ENCODE measurements around the gene MYEOV. TPM values are rescaled to one million over a fixed set of nuclear protein-coding genes. Genes with fewer than 3 reads are reported as not detected.
A peak's percentile ranks its signal among the peaks of the same experiment; 100 is the strongest.

The MYEOV gene
- polyA plus RNA-seq, 1 donor (not counting 4 experiments of a cell fraction or from before 2014, with no cell fraction given): 1.4 TPM

- H3K9me1 ChIP-seq (ENCODE audit: control insufficient read depth, extremely low read depth, insufficient read depth, low read length): no peaks in the 10 kb centered on the region
- H2AFZ ChIP-seq (ENCODE audit: control insufficient read depth, low read length): no peak overlapping the region
- H3K27ac ChIP-seq (ENCODE audit: control insufficient read depth, insufficient read depth, low read length): peak overlapping the region; percentile 72
- H3K4me3 ChIP-seq (ENCODE audit: control insufficient read depth in 2 of 3, extremely low read depth in 1 of 3, insufficient read depth in 2 of 3, low read depth in 1 of 3, low read length in 3 of 3): no peak overlapping the region
- H3K36me3 ChIP-seq (ENCODE audit: control insufficient read depth in 2 of 2, extremely low read depth in 1 of 2, insufficient read depth in 2 of 2, low read length in 2 of 2): no peaks in the 10 kb centered on the region
- no peaks in the 10 kb centered on the region for H3K27me3 ChIP-seq (ENCODE audit: control insufficient read depth, extremely low read depth, insufficient read depth, low read length)
- peak; percentile 72 for DNase-seq (ENCODE audit: low read depth, low spot score)
- peak overlapping the region; percentile 10 for H3K9ac ChIP-seq (ENCODE audit: control insufficient read depth, extremely low read depth, insufficient read depth, low read length)
- H3K4me1 ChIP-seq (ENCODE audit: control insufficient read depth, extremely low read depth, insufficient read depth, low read length): peaks cover 29% of the 10 kb centered on the region
- TF ChIP-seq EZH2 (IDR thresholded peaks at IDR 0.05; ENCODE audit: low read length) (no peak), CTCF (optimal IDR thresholded peaks at IDR 0.05 in 1 of 3, IDR thresholded peaks at IDR 0.05 in 1 of 3, conservative IDR thresholded peaks at IDR 0.05 in 1 of 3; ENCODE audit: extremely low read depth in 1 of 3, insufficient read depth in 2 of 3, low read length in 3 of 3) (no peak)
- no peaks in the 10 kb centered on the region for H4K20me1 ChIP-seq (ENCODE audit: control insufficient read depth, extremely low read depth, insufficient read depth, low read length)
- H3K4me2 ChIP-seq (ENCODE audit: control insufficient read depth, extremely low read depth, insufficient read depth, low read depth, low read length): peak overlapping the region; percentile 30
- no peaks in the 10 kb centered on the region for H3K79me2 ChIP-seq (ENCODE audit: control insufficient read depth, insufficient read depth, low read length)
- dilution Hi-C loops (cut with MboI; ENCODE audit: extremely low pct_ligation_motif_present, low sequenced_read_pairs): no loop called here
- peak; percentile 96 for FAIRE-seq
- no peaks in the 10 kb centered on the region for H3K9me3 ChIP-seq (ENCODE audit: control insufficient read depth, low read depth, low read length)
Measured at GRCh38 chr11:69321877-69322361, 28.0 kb downstream of the MYEOV start.

- Histone ChIP-seq H2AFZ (ENCODE audit: control insufficient read depth, low read length) (no peak overlapping the region), H4K20me1 (ENCODE audit: control insufficient read depth, extremely low read depth, insufficient read depth, low read length) (no peaks in the 10 kb centered on the region), H3K36me3 (ENCODE audit: control insufficient read depth in 2 of 2, extremely low read depth in 1 of 2, insufficient read depth in 2 of 2, low read length in 2 of 2) (no peaks in the 10 kb centered on the region), H3K4me3 (ENCODE audit: control insufficient read depth in 2 of 3, extremely low read depth in 1 of 3, insufficient read depth in 2 of 3, low read depth in 1 of 3, low read length in 3 of 3) (no peak overlapping the region), H3K4me2 (ENCODE audit: control insufficient read depth, extremely low read depth, insufficient read depth, low read depth, low read length) (no peak overlapping the region), H3K4me1 (ENCODE audit: control insufficient read depth, extremely low read depth, insufficient read depth, low read length) (peaks cover 21% of the 10 kb centered on the region), H3K9me1 (ENCODE audit: control insufficient read depth, extremely low read depth, insufficient read depth, low read length) (no peaks in the 10 kb centered on the region), H3K9ac (ENCODE audit: control insufficient read depth, extremely low read depth, insufficient read depth, low read length) (no peak overlapping the region), H3K27me3 (ENCODE audit: control insufficient read depth, extremely low read depth, insufficient read depth, low read length) (no peaks in the 10 kb centered on the region), H3K79me2 (ENCODE audit: control insufficient read depth, insufficient read depth, low read length) (no peaks in the 10 kb centered on the region), H3K27ac (ENCODE audit: control insufficient read depth, insufficient read depth, low read length) (no peak overlapping the region), H3K9me3 (ENCODE audit: control insufficient read depth, low read depth, low read length) (no peaks in the 10 kb centered on the region)
- TF ChIP-seq CTCF (optimal IDR thresholded peaks at IDR 0.05 in 1 of 3, IDR thresholded peaks at IDR 0.05 in 1 of 3, conservative IDR thresholded peaks at IDR 0.05 in 1 of 3; ENCODE audit: extremely low read depth in 1 of 3, insufficient read depth in 2 of 3, low read length in 3 of 3): no peak
- no peak for TF ChIP-seq EZH2 (IDR thresholded peaks at IDR 0.05; ENCODE audit: low read length)
- FAIRE-seq (no peak), DNase-seq (ENCODE audit: low read depth, low spot score) (no peak)
- dilution Hi-C loops (cut with MboI; ENCODE audit: extremely low pct_ligation_motif_present, low sequenced_read_pairs): no loop called here
Measured at GRCh38 chr11:69325446-69325845, 31.5 kb downstream of the MYEOV start.

All from keratinocyte (primary cell).